Neural cell (in vitro differentiated cells): ENCODE measurements around the gene ZC3H12A. TPM values are rescaled to one million over a fixed set of nuclear protein-coding genes. Genes with fewer than 3 reads are reported as not detected.

ENCODE experiments used
- H2AFZ ChIP-seq: fragments of 200-600, 300-800 bp; sonication (generic), shearing (Covaris generic); 2 replicates; pipeline ENCODE4 v1.6.0; 2014; ENCODE audit warnings: low read depth, mild to moderate bottlenecking, antibody characterized with exemption, low read length, moderate library complexity
- H3F3A ChIP-seq: fragments of 200-600 bp; shearing (Covaris generic); 2 replicates; pipeline ENCODE4 v1.6.1; 2016; ENCODE audit warnings: mild to moderate bottlenecking, moderate library complexity, mixed read lengths, antibody characterized with exemption, low read length; ENCODE audit not compliant: insufficient read depth, poor library complexity, severe bottlenecking
- H3K27ac ChIP-seq: fragments of 200-600, 300-800 bp; sonication (generic), shearing (Covaris generic); 2 replicates; pipeline ENCODE4 v1.5.1; 2014; ENCODE audit warnings: mild to moderate bottlenecking, low read length, moderate library complexity
- H3K27me3 ChIP-seq: fragments of 300-800, 200-600 bp; sonication (generic), shearing (Covaris generic); 2 replicates; pipeline ENCODE4 v1.6.0; 2014; ENCODE audit warnings: mild to moderate bottlenecking, low read depth, low read length, moderate library complexity; ENCODE audit not compliant: insufficient read depth
- H3K36me3 ChIP-seq: fragments of 300-800, 200-600 bp; sonication (generic), shearing (Covaris generic); 2 replicates; pipeline ENCODE4 v1.5.1; 2014; ENCODE audit warnings: mild to moderate bottlenecking, antibody characterized with exemption, low read length, moderate library complexity; ENCODE audit not compliant: insufficient read depth
- H3K4me2 ChIP-seq: fragments of 300-800, 200-600 bp; sonication (generic), shearing (Covaris generic); 2 replicates; pipeline ENCODE4 v1.6.0; 2014; ENCODE audit warnings: mild to moderate bottlenecking, low read length
- H3K4me3 ChIP-seq: fragments of 300-800, 200-600 bp; sonication (generic), shearing (Covaris generic); 2 replicates; pipeline ENCODE4 v1.5.1; 2014; ENCODE audit warnings: mild to moderate bottlenecking, low read length, moderate library complexity
- H3K79me2 ChIP-seq: fragments of 200-600 bp; shearing (Covaris generic); replicated peaks from 2 replicates; pipeline ENCODE4 v1.6.0; 2014; ENCODE audit warnings: mild to moderate bottlenecking, low read length, moderate library complexity; ENCODE audit not compliant: insufficient read depth
- H3K9ac ChIP-seq: fragments of 300-800, 200-600 bp; sonication (generic), shearing (Covaris generic); 2 replicates; pipeline ENCODE4 v1.6.1; 2016; ENCODE audit warnings: mild to moderate bottlenecking, low read length, mixed read lengths
- H3K9me2 ChIP-seq: fragments of 200-600 bp; shearing (Covaris generic); 2 replicates; pipeline ENCODE4 v1.6.1; 2016; ENCODE audit warnings: mild to moderate bottlenecking, low read length, mixed read lengths; ENCODE audit not compliant: insufficient read depth
- H3K9me3 ChIP-seq: fragments of 200-600, 300-800 bp; sonication (generic), shearing (Covaris generic); 2 replicates; pipeline ENCODE4 v1.6.1; 2016; ENCODE audit warnings: mild to moderate bottlenecking, mixed run types, low read length, moderate library complexity, mixed read lengths
- H4K20me1 ChIP-seq: fragments of 200-600 bp; shearing (Covaris generic); 2 replicates; pipeline ENCODE4 v1.6.1; 2016; ENCODE audit warnings: mild to moderate bottlenecking, mixed run types; ENCODE audit not compliant: insufficient read depth
- CTCF ChIP-seq: fragments of 450-650 bp; IDR thresholded peaks from 2 replicates; pipeline ENCODE4 v1.5.1; 2014; ENCODE audit warnings: antibody characterized with exemption, mild to moderate bottlenecking, moderate library complexity; ENCODE audit not compliant: poor library complexity, severe bottlenecking
- EP300 ChIP-seq: fragments of 450-650 bp; conservative IDR thresholded peaks from 2 replicates; pipeline ENCODE4 v1.6.1; 2014; ENCODE audit warnings: antibody characterized with exemption, mild to moderate bottlenecking, moderate library complexity; ENCODE audit not compliant: poor library complexity, severe bottlenecking
- MXI1 ChIP-seq: fragments of 450-650 bp; conservative IDR thresholded peaks from 2 replicates; pipeline ENCODE4 v1.6.1; 2014; ENCODE audit warnings: antibody characterized with exemption, mild to moderate bottlenecking; ENCODE audit not compliant: poor library complexity, severe bottlenecking
- POLR2AphosphoS5 ChIP-seq: IDR thresholded peaks from 2 replicates; pipeline ENCODE4 v1.6.1; 2012
- RAD21 ChIP-seq: fragments of 450-650 bp; conservative IDR thresholded peaks from 2 replicates; pipeline ENCODE4 v1.6.1; 2014; ENCODE audit warnings: antibody characterized with exemption, mild to moderate bottlenecking, moderate library complexity
- TAF1 ChIP-seq: IDR thresholded peaks from 2 replicates; pipeline ENCODE4 v1.6.1; 2012; ENCODE audit warnings: low read depth
- polyA plus RNA-seq: library from polyadenylated mRNA; depleted of rRNA; stranded (reverse); fragments of >200 nt; gene quantifications from 2 replicates; pipeline ENCODE4 v1.2.3, GENCODE V29; 2014
- TF ChIP-seq, protein P1 (sequence below): IDR thresholded peaks from 2 replicates; pipeline ENCODE4 v1.6.1; 2012; ENCODE audit warnings: borderline replicate concordance

The ZC3H12A gene
- polyA plus RNA-seq, 1 donor from 2014 or later = not detected

GRCh38 chr1:37472281-37472680, 2.1 kb upstream of the ZC3H12A start:
- H3K4me3 ChIP-seq = peak overlapping the region; percentile 25
- H2AFZ ChIP-seq = no peak overlapping the region
- no peak overlapping the region for H3K27ac ChIP-seq
- TF ChIP-seq POLR2AphosphoS5 = no peak
- no peak for TF ChIP-seq EP300
- TF ChIP-seq RAD21 = no peak
- no peak for TF ChIP-seq CTCF
- no peak for TF ChIP-seq MXI1
- TF ChIP-seq TAF1 = no peak
- H3K9me3 ChIP-seq = no peaks in the 10 kb centered on the region
- no peaks in the 10 kb centered on the region for H4K20me1 ChIP-seq
- H3K9ac ChIP-seq = no peak overlapping the region
- H3F3A ChIP-seq = no peaks in the 10 kb centered on the region
- H3K4me2 ChIP-seq = peak overlapping the region; percentile 7
- no peaks in the 10 kb centered on the region for H3K79me2 ChIP-seq
- H3K27me3 ChIP-seq = peaks cover 6% of the 10 kb centered on the region
- no peaks in the 10 kb centered on the region for H3K9me2 ChIP-seq
- H3K36me3 ChIP-seq = no peaks in the 10 kb centered on the region

- Histone ChIP-seq H3K36me3 (no peaks in the 10 kb centered on the region), H3F3A (no peaks in the 10 kb centered on the region), H2AFZ (no peak overlapping the region), H3K79me2 (no peaks in the 10 kb centered on the region), H3K4me3 (no peak overlapping the region), H3K9me3 (no peaks in the 10 kb centered on the region), H3K4me2 (no peak overlapping the region), H3K27me3 (peaks cover 6% of the 10 kb centered on the region), H3K9ac (no peak overlapping the region), H3K9me2 (no peaks in the 10 kb centered on the region), H3K27ac (no peak overlapping the region), H4K20me1 (no peaks in the 10 kb centered on the region)
- TF ChIP-seq, protein P1, sequence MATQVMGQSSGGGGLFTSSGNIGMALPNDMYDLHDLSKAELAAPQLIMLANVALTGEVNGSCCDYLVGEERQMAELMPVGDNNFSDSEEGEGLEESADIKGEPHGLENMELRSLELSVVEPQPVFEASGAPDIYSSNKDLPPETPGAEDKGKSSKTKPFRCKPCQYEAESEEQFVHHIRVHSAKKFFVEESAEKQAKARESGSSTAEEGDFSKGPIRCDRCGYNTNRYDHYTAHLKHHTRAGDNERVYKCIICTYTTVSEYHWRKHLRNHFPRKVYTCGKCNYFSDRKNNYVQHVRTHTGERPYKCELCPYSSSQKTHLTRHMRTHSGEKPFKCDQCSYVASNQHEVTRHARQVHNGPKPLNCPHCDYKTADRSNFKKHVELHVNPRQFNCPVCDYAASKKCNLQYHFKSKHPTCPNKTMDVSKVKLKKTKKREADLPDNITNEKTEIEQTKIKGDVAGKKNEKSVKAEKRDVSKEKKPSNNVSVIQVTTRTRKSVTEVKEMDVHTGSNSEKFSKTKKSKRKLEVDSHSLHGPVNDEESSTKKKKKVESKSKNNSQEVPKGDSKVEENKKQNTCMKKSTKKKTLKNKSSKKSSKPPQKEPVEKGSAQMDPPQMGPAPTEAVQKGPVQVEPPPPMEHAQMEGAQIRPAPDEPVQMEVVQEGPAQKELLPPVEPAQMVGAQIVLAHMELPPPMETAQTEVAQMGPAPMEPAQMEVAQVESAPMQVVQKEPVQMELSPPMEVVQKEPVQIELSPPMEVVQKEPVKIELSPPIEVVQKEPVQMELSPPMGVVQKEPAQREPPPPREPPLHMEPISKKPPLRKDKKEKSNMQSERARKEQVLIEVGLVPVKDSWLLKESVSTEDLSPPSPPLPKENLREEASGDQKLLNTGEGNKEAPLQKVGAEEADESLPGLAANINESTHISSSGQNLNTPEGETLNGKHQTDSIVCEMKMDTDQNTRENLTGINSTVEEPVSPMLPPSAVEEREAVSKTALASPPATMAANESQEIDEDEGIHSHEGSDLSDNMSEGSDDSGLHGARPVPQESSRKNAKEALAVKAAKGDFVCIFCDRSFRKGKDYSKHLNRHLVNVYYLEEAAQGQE = no peak
- TF ChIP-seq EP300 (no peak), POLR2AphosphoS5 (no peak)
These were observed 1.4 kb upstream of the ZC3H12A start for GRCh38 chr1:37472994-37473393.

DNA sequence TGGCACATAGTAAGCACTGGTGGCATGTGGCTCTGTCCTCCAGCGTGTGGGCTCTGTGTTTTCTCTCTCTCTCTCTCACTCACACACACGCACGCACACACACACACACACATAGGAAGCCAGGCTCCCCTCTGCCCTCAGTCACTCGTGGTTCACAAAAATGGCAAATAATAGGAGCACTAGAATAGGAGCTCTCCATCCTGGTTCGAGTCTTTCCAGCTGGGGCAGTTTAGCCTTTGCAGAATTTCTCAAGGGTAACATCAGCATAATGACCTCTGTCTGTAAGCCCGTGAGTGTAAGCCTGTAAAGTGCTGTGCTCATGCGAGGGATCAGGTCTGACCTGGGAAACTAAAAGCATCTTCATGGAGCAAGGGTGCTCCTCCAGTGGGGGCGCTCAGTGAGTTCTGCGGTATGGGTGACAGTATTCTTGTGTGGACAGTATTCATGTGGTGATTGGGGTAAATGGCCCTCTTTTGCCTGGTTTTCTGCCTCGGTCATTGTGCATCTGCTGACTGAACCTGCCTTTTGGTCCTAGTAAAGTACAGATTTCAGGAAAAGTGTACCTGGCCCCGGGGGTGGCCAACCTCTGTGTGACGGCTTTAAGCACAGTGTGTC, 842 bp upstream of the ZC3H12A start:
- TF ChIP-seq TAF1 (no peak), CTCF (no peak)
- H3K4me2 ChIP-seq = no peak overlapping the region
- no peaks in the 10 kb centered on the region for H3K79me2 ChIP-seq
- H3K9me2 ChIP-seq = no peaks in the 10 kb centered on the region
- no peaks in the 10 kb centered on the region for H4K20me1 ChIP-seq
- peaks cover 6% of the 10 kb centered on the region for H3K27me3 ChIP-seq
- H3K4me3 ChIP-seq = peak overlapping the region; percentile 69
- no peaks in the 10 kb centered on the region for H3F3A ChIP-seq
- H3K36me3 ChIP-seq = no peaks in the 10 kb centered on the region
- H3K9ac ChIP-seq = peak overlapping the region; percentile 54
- no peaks in the 10 kb centered on the region for H3K9me3 ChIP-seq
- H2AFZ ChIP-seq = no peak overlapping the region
- no peak overlapping the region for H3K27ac ChIP-seq
